NB4 (cell line): ENCODE measurements around the gene ARHGAP22.

Experiments
- CTCF ChIP-seq: IDR thresholded peaks from one replicate; pipeline ENCODE4 v1.5.1; 2012; ENCODE audit warnings: low read depth, low read length
- POLR2A ChIP-seq: IDR thresholded peaks from 2 replicates; pipeline ENCODE4 v1.6.1; 2011; ENCODE audit warnings: mild to moderate bottlenecking; ENCODE audit not compliant: insufficient read length; ENCODE audit errors: extremely low read depth

- TF ChIP-seq POLR2A (no peak), CTCF (no peak)
These were observed 49.4 kb downstream of the ARHGAP22 start for GRCh38 chr10:48555310-48556042.
